ENCODE data around the gene CRIM1.

Gene CRIM1

GRCh38 chr2:36427790-36428243 is 72.2 kb downstream of the CRIM1 start:
- no peak for DNase-seq (ENCODE audit: low spot score)

- no peak for DNase-seq (ENCODE audit: low spot score)
These were observed 75.0 kb downstream of the CRIM1 start for GRCh38 chr2:36430549-36430948.

- DNase-seq (ENCODE audit: low spot score), result no peak
These were observed 76.9 kb downstream of the CRIM1 start for GRCh38 chr2:36432479-36432878.

GRCh38 chr2:36433311-36434217 is 78.0 kb downstream of the CRIM1 start:
- DNase-seq (ENCODE audit: low spot score), result no peak

GRCh38 chr2:36438449-36438977 is 82.9 kb downstream of the CRIM1 start:
- no peak for DNase-seq (ENCODE audit: low spot score)

- DNase-seq (ENCODE audit: low spot score), result no peak
These were observed 83.5 kb downstream of the CRIM1 start for GRCh38 chr2:36439084-36439483.

- DNase-seq (ENCODE audit: low spot score), result no peak
These were observed 85.6 kb downstream of the CRIM1 start for GRCh38 chr2:36441065-36441625.

- DNase-seq (ENCODE audit: low spot score), result no peak
These were observed 86.2 kb downstream of the CRIM1 start for GRCh38 chr2:36441816-36442215.

GRCh38 chr2:36444216-36444936 is 88.8 kb downstream of the CRIM1 start:
- no peak for DNase-seq (ENCODE audit: low spot score)

- DNase-seq (ENCODE audit: low spot score), result no peak
These were observed 89.7 kb downstream of the CRIM1 start for GRCh38 chr2:36445185-36445866.

- no peak for DNase-seq (ENCODE audit: low spot score)
These were observed 90.7 kb downstream of the CRIM1 start for GRCh38 chr2:36446294-36446693.

GRCh38 chr2:36449213-36449612 is 93.6 kb downstream of the CRIM1 start:
- DNase-seq (ENCODE audit: low spot score), result no peak

GRCh38 chr2:36449943-36450392 is 94.4 kb downstream of the CRIM1 start:
- no peak for DNase-seq (ENCODE audit: low spot score)

GRCh38 chr2:36450466-36451196 is 95.1 kb downstream of the CRIM1 start:
- DNase-seq (ENCODE audit: low spot score), result no peak

- DNase-seq (ENCODE audit: low spot score), result no peak
These were observed 95.9 kb downstream of the CRIM1 start for GRCh38 chr2:36451512-36451911.

- no peak for DNase-seq (ENCODE audit: low spot score)
These were observed 96.7 kb downstream of the CRIM1 start for GRCh38 chr2:36452260-36452659.

- DNase-seq (ENCODE audit: low spot score), result no peak
These were observed 98.1 kb downstream of the CRIM1 start for GRCh38 chr2:36453652-36454051.

GRCh38 chr2:36455011-36455410 is 99.4 kb downstream of the CRIM1 start:
- no peak for DNase-seq (ENCODE audit: low spot score)

- no peak for DNase-seq (ENCODE audit: low spot score)
These were observed 100.2 kb downstream of the CRIM1 start for GRCh38 chr2:36455788-36456187.

- DNase-seq (ENCODE audit: low spot score), result no peak
These were observed 100.9 kb downstream of the CRIM1 start for GRCh38 chr2:36456227-36457175.
